ENCODE results near the gene MAPK1.

- TF ChIP-seq EP300 (IDR thresholded peaks at IDR 0.05; ENCODE audit: low read length) (no peak), TEAD2 (tag; IDR thresholded peaks at IDR 0.05) (no peak), MYC (IDR thresholded peaks at IDR 0.05; ENCODE audit: low read depth, low read length) (no peak), MYC (CRISPR knock-in tag; IDR thresholded peaks at IDR 0.05; ENCODE audit: borderline replicate concordance, low read depth) (no peak), FOXO4 (CRISPR knock-in tag; IDR thresholded peaks at IDR 0.05) (no peak)
Measured at GRCh38 chr22:21759646-21760376, 107.6 kb downstream of the MAPK1 start.
